A673 (cell line): ENCODE measurements around the gene DENND2C. TPM values are rescaled to one million over a fixed set of nuclear protein-coding genes. Genes with fewer than 3 reads are reported as not detected.

Source experiments
- BruUV-seq: library from RNA; stranded (reverse); fragments of 400-500 nt; replicated peaks from 2 replicates; lab custom pipeline; 2021; lab: Mats Ljungman, UMichigan
- CTCF ChIA-PET: fragments of 300-600 bp; sonication (Branson Sonifier 250); formaldehyde crosslinking; loops from one replicate; lab custom pipeline; 2022; ENCODE audit warnings: antibody characterized with exemption; lab: Charles Lee
- POLR2A ChIA-PET: fragments of 300-600 bp; sonication (Branson Sonifier 250); formaldehyde crosslinking; loops from one replicate; lab custom pipeline; 2022; ENCODE audit warnings: antibody characterized with exemption; ENCODE audit not compliant: low non-redundant PET; lab: Charles Lee
- DNase-seq: peaks from one replicate; pipeline ENCODE4 v3.0.0-alpha.2; 2015; ENCODE audit warnings: low spot score
- H3K27ac ChIP-seq: fragments of 200-600 bp; sonication (generic); 2 replicates; pipeline ENCODE4 v1.5.1; 2016; ENCODE audit warnings: mixed run types, low read depth, mild to moderate bottlenecking, mixed read lengths, antibody characterized with exemption, low read length; ENCODE audit not compliant: poor library complexity, severe bottlenecking
- H3K27me3 ChIP-seq: fragments of 200-600 bp; sonication (generic); replicated peaks from 2 replicates; pipeline ENCODE4 v1.6.1; 2017; ENCODE audit warnings: mixed run types, low read depth, mild to moderate bottlenecking, mixed read lengths, antibody characterized with exemption, low read length; ENCODE audit not compliant: insufficient read depth, poor library complexity
- H3K36me3 ChIP-seq: fragments of 200-600 bp; sonication (generic); 2 replicates; pipeline ENCODE4 v1.6.1; 2016; ENCODE audit warnings: mixed run types, mild to moderate bottlenecking, mixed read lengths, antibody characterized with exemption, low read length; ENCODE audit not compliant: insufficient read depth, poor library complexity, severe bottlenecking
- H3K4me1 ChIP-seq: fragments of 200-600 bp; sonication (generic); 2 replicates; pipeline ENCODE4 v1.6.1; 2017; ENCODE audit warnings: mixed run types, mild to moderate bottlenecking, mixed read lengths, antibody characterized with exemption, low read length; ENCODE audit not compliant: insufficient read depth, poor library complexity, severe bottlenecking
- H3K4me3 ChIP-seq: fragments of 200-600 bp; sonication (generic); 2 replicates; pipeline ENCODE4 v1.5.1; 2016; ENCODE audit warnings: low read depth, mixed run types, mild to moderate bottlenecking, mixed read lengths, low read length; ENCODE audit not compliant: poor library complexity, severe bottlenecking
- H3K9me3 ChIP-seq: fragments of 200-600 bp; sonication (generic); 2 replicates; pipeline ENCODE4 v1.6.1; 2016; ENCODE audit warnings: mixed run types, low read depth, mild to moderate bottlenecking, mixed read lengths, antibody characterized with exemption, low read length; ENCODE audit not compliant: poor library complexity, severe bottlenecking
- EZH2 ChIP-seq: fragments of 200-600 bp; sonication (generic); IDR thresholded peaks from 2 replicates; pipeline ENCODE4 v1.6.1; 2017; ENCODE audit warnings: borderline replicate concordance, low read depth, mild to moderate bottlenecking, mixed read lengths, antibody characterized with exemption, low read length; ENCODE audit not compliant: poor library complexity, severe bottlenecking
- intact Hi-C: fragments of 100-400 bp; cut with micrococcal nuclease; formaldehyde crosslinking; loops from one replicate; pipeline ENCODE4 v1.10.0; 2022; ENCODE audit not compliant: unreplicated experiment
- total RNA-seq: library from RNA; stranded (reverse); gene quantifications from 2 replicates; pipeline ENCODE4 v1.2.3, GENCODE V29; 2021
- TF ChIP-seq, protein P1 (sequence below): fragments of 300-800, 200-600 bp; sonication (generic); conservative IDR thresholded peaks from 2 replicates; pipeline ENCODE4 v1.5.1; 2017; ENCODE audit warnings: low read depth, mild to moderate bottlenecking, antibody characterized with exemption, low read length, moderate library complexity, mixed read lengths

Gene DENND2C
- total RNA-seq, 1 experiment from 2014 or later: 1.9 TPM

DNA sequence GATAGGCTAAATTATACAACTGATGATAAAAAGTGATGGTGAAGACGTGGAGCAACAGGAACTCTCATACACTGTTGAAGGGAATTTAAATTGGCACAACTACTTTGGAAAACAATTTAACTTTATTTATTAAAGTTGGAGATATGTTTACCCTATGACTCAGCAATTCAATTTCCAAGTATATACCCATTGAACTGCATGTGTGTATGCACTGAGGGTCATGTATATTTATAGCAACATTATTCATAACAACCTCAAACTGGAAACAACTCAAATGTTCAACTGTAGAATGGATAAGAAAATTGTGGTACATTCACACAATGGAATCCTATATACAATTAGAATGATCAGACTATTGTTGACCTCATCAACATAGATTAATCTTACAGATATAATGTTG lies 71.9 kb downstream of the DENND2C start:
- Histone ChIP-seq H3K4me1 (no peaks in the 10 kb centered on the region), H3K27ac (no peak overlapping the region), H3K4me3 (no peak overlapping the region), H3K27me3 (no peaks in the 10 kb centered on the region), H3K36me3 (no peaks in the 10 kb centered on the region), H3K9me3 (no peaks in the 10 kb centered on the region)
- no peak for DNase-seq
- POLR2A ChIA-PET: no interaction called here
- CTCF ChIA-PET: no interaction called here
- BruUV-seq: no TSS peak
- intact Hi-C loops: no loop called here
- no peak for TF ChIP-seq EZH2
- TF ChIP-seq, protein P1, sequence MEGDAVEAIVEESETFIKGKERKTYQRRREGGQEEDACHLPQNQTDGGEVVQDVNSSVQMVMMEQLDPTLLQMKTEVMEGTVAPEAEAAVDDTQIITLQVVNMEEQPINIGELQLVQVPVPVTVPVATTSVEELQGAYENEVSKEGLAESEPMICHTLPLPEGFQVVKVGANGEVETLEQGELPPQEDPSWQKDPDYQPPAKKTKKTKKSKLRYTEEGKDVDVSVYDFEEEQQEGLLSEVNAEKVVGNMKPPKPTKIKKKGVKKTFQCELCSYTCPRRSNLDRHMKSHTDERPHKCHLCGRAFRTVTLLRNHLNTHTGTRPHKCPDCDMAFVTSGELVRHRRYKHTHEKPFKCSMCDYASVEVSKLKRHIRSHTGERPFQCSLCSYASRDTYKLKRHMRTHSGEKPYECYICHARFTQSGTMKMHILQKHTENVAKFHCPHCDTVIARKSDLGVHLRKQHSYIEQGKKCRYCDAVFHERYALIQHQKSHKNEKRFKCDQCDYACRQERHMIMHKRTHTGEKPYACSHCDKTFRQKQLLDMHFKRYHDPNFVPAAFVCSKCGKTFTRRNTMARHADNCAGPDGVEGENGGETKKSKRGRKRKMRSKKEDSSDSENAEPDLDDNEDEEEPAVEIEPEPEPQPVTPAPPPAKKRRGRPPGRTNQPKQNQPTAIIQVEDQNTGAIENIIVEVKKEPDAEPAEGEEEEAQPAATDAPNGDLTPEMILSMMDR: no peak

- Histone ChIP-seq H3K4me1 (no peaks in the 10 kb centered on the region), H3K27me3 (no peaks in the 10 kb centered on the region), H3K9me3 (no peaks in the 10 kb centered on the region), H3K4me3 (no peak overlapping the region), H3K27ac (no peak overlapping the region), H3K36me3 (no peaks in the 10 kb centered on the region)
- DNase-seq: no peak
- POLR2A ChIA-PET: interaction anchor here (0.9 kb wide), 1 partner anchor 70 kb away, joined by 3 read pairs; no protein-coding TSS in a partner anchor
- TF ChIP-seq EZH2: no peak
- TF ChIP-seq, protein P1: no peak
- no TSS peak for BruUV-seq
- CTCF ChIA-PET: no interaction called here
- intact Hi-C loops: no loop called here
Measured at GRCh38 chr1:114595602-114596001, 74.2 kb downstream of the DENND2C start.

DNA sequence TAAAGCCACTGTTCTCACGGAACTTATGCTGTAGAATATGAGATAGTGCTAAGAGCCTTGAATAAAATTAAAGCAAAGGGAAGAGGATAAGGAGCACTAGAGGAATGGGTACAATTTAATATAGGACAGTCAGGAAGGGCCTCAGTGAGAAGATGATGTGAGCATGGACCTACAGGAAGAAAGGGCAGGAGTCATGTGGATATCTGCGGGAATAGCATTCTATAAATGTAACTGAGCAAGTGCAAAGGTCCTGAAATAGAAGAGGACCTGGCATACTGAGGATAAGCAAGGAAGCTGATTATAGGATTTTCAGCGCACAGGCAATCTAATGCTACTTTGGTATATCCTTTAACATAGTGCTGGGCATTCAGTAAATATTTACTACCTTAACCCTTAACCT lies 75.8 kb downstream of the DENND2C start:
- intact Hi-C loops: no loop called here
- no TSS peak for BruUV-seq
- Histone ChIP-seq H3K4me3 (no peak overlapping the region), H3K4me1 (no peaks in the 10 kb centered on the region), H3K27ac (no peak overlapping the region), H3K27me3 (no peaks in the 10 kb centered on the region), H3K9me3 (no peaks in the 10 kb centered on the region), H3K36me3 (no peaks in the 10 kb centered on the region)
- DNase-seq: no peak
- no peak for TF ChIP-seq EZH2
- TF ChIP-seq, protein P1: no peak
- CTCF ChIA-PET: no interaction called here
- POLR2A ChIA-PET: no interaction called here
